ENCODE measurements around the gene SCAMP5.

GRCh38 chr15:75001310-75001709 is 5.9 kb downstream of the SCAMP5 start:
- no peak for TF ChIP-seq CTCF (IDR thresholded peaks at IDR 0.05)
- TF ChIP-seq ZFX (IDR thresholded peaks at IDR 0.05; ENCODE audit: borderline replicate concordance), result no peak
